AG04450 (cell line): ENCODE measurements around the gene DNM3. TPM values are rescaled to one million over a fixed set of nuclear protein-coding genes. Genes with fewer than 3 reads are reported as not detected.

Experiments
- CTCF ChIA-PET: fragments of 300-600, 350-600 bp; formaldehyde crosslinking; extraction: SDS; loops from one replicate; lab custom pipeline; 2022; ENCODE audit warnings: antibody characterized with exemption, inconsistent platforms; lab: Charles Lee
- POLR2A ChIA-PET: fragments of 350-600 bp; formaldehyde crosslinking; extraction: SDS; loops from one replicate; lab custom pipeline; 2021; ENCODE audit warnings: antibody characterized with exemption, inconsistent platforms; lab: Yijun Ruan, JAX
- DNase-seq: peaks from one replicate; pipeline ENCODE4 v3.0.0-alpha.2; 2011; ENCODE audit warnings: low read depth, low spot score
- H3K27ac ChIP-seq: one replicate; pipeline ENCODE4 v1.5.1; 2012; ENCODE audit warnings: low read depth, low read length, control low read depth
- H3K27me3 ChIP-seq: one replicate; pipeline ENCODE4 v1.6.0; 2012; ENCODE audit warnings: low read length; ENCODE audit not compliant: control insufficient read depth, insufficient read depth
- H3K4me3 ChIP-seq: 2 replicates; pipeline ENCODE4 v1.5.1; 2011; ENCODE audit warnings: mild to moderate bottlenecking, low read depth, low read length, control low read depth
- H3K9me3 ChIP-seq: 2 replicates; pipeline ENCODE4 v1.5.1; 2012; ENCODE audit warnings: low read length; ENCODE audit not compliant: control insufficient read depth, insufficient read depth
- CTCF ChIP-seq: IDR thresholded peaks from 2 replicates; pipeline ENCODE4 v1.5.1; 2011; ENCODE audit warnings: low read depth, low read length, control low read depth, inconsistent platforms
- polyA plus RNA-seq: library from polyadenylated mRNA; depleted of rRNA; stranded (reverse); fragments of >200 nt; gene quantifications from 2 replicates; pipeline ENCODE4 v1.2.3, GENCODE V29; 2011

Gene DNM3
- polyA plus RNA-seq, 1 experiment, result 0.37 TPM

GRCh38 chr1:172001288-172001687 lies 160.0 kb downstream of the DNM3 start:
- POLR2A ChIA-PET, result interaction anchor here (0.6 kb wide), 1 partner anchor 114 kb away, joined by 3 read pairs; no protein-coding TSS in a partner anchor
- TF ChIP-seq CTCF, result no peak
- H3K27me3 ChIP-seq, result no peaks in the 10 kb centered on the region
- CTCF ChIA-PET, result interaction anchor here (1.4 to 5.3 kb wide), 7 partner anchors 10 to 449 kb away, joined by 11 to 199 read pairs (median 19); no protein-coding TSS in a partner anchor
- DNase-seq, result no peak
- H3K9me3 ChIP-seq, result no peaks in the 10 kb centered on the region
- no peak overlapping the region for H3K27ac ChIP-seq
- H3K4me3 ChIP-seq, result no peak overlapping the region

- CTCF ChIA-PET, result interaction anchor here (0.5 to 5.3 kb wide), 88 partner anchors 8 to 738 kb away, joined by 3 to 199 read pairs (median 5); partner anchors contain the start of genes C1orf105 and PIGC
- Histone ChIP-seq H3K4me3 (no peak overlapping the region), H3K27me3 (no peaks in the 10 kb centered on the region), H3K27ac (no peak overlapping the region), H3K9me3 (no peaks in the 10 kb centered on the region)
- peak; percentile 43 for DNase-seq
- TF ChIP-seq CTCF, result peak; percentile 89
- POLR2A ChIA-PET, result interaction anchor here (0.6 kb wide), 1 partner anchor 530 kb away, joined by 3 read pairs; the partner anchor contains the start of gene SUCO
Measured at GRCh38 chr1:172002725-172003345, 161.5 kb downstream of the DNM3 start.

GRCh38 chr1:172003766-172004530 lies 162.7 kb downstream of the DNM3 start:
- Histone ChIP-seq H3K27ac (no peak overlapping the region), H3K9me3 (no peaks in the 10 kb centered on the region), H3K4me3 (no peak overlapping the region), H3K27me3 (no peaks in the 10 kb centered on the region)
- ChIA-PET CTCF (interaction anchor here (0.5 to 5.3 kb wide), 25 partner anchors 9 to 717 kb away, joined by 3 to 199 read pairs (median 11); partner anchors contain the start of gene PIGC), POLR2A (no interaction called here)
- no peak for DNase-seq
- TF ChIP-seq CTCF, result no peak

GRCh38 chr1:172004671-172005070 lies 163.4 kb downstream of the DNM3 start:
- H3K27ac ChIP-seq, result no peak overlapping the region
- TF ChIP-seq CTCF, result no peak
- CTCF ChIA-PET, result interaction anchor here (0.5 to 5.3 kb wide), 6 partner anchors 204 to 439 kb away, joined by 3 to 199 read pairs (median 6); no protein-coding TSS in a partner anchor
- H3K9me3 ChIP-seq, result no peaks in the 10 kb centered on the region
- DNase-seq, result no peak
- H3K27me3 ChIP-seq, result no peaks in the 10 kb centered on the region
- POLR2A ChIA-PET, result no interaction called here
- no peak overlapping the region for H3K4me3 ChIP-seq
